ENCODE measurements around the gene KAT8. TPM values are rescaled to one million over a fixed set of nuclear protein-coding genes. Genes with fewer than 3 reads are reported as not detected.

The KAT8 gene
- total and polyA plus RNA-seq, 9 of the 15 experiments (the other 6 are each of a cell fraction or from before 2014, with no cell fraction given): 10.0 to 98.5 (median 76.4) TPM

- no peak for TF ChIP-seq HMGXB4 (CRISPR knock-in tag; IDR thresholded peaks at IDR 0.05)
- no peak for TF ChIP-seq EWSR1 (IDR thresholded peaks at IDR 0.05; ENCODE audit: borderline replicate concordance, low read depth, partially characterized antibody)
- 0 out of 4 replicates have a peak, but pooled peaks of 1 of the 2 experiments have one; percentile 14 for TF ChIP-seq MLLT1 (IDR thresholded peaks at IDR 0.05)
- TF ChIP-seq RBM22 (IDR thresholded peaks at IDR 0.05; ENCODE audit: low read depth, low read length, poor library complexity, severe bottlenecking): no peak
- TF ChIP-seq ZBTB8A (IDR thresholded peaks at IDR 0.05; ENCODE audit: partially characterized antibody): no peak
- no peak for TF ChIP-seq PTRF (tag; IDR thresholded peaks at IDR 0.05)
- TF ChIP-seq MAX (CRISPR knock-in tag; IDR thresholded peaks at IDR 0.05): peak; percentile 53
- TF ChIP-seq OTX1 (CRISPR knock-in tag; IDR thresholded peaks at IDR 0.05): peak; percentile 14; the same call in 1 of the 2 replicates
- TF ChIP-seq ATF1 (CRISPR knock-in tag; IDR thresholded peaks at IDR 0.05): peak; percentile 48; the same call in 1 of the 2 replicates
- peak; percentile 94 for TF ChIP-seq ATF1 (tag; IDR thresholded peaks at IDR 0.05)
- TF ChIP-seq HCFC1 (IDR thresholded peaks at IDR 0.05; ENCODE audit: low read depth, low read length): peak; percentile 91
- TF ChIP-seq KDM1A (IDR thresholded peaks at IDR 0.05): no peak
- no peak for TF ChIP-seq ZFP30 (CRISPR knock-in tag; IDR thresholded peaks at IDR 0.05; ENCODE audit: borderline replicate concordance)
- TF ChIP-seq ETV5 (CRISPR knock-in tag; IDR thresholded peaks at IDR 0.05; ENCODE audit: low read depth): peak; percentile 13; the same call in 1 of the 2 replicates
- no peak for TF ChIP-seq SMARCC2 (IDR thresholded peaks at IDR 0.05; ENCODE audit: low read depth)
- TF ChIP-seq TOE1 (IDR thresholded peaks at IDR 0.05; ENCODE audit: borderline replicate concordance): no peak
- TF ChIP-seq TOE1 (CRISPR knock-in tag; IDR thresholded peaks at IDR 0.05; ENCODE audit: borderline replicate concordance, low read depth): 0 out of 2 replicates have a peak, but pooled peaks have one; percentile 72
- no peak for TF ChIP-seq ZNF280B (CRISPR knock-in tag; IDR thresholded peaks at IDR 0.05)
- peak; percentile 27; the same call in 1 of the 2 replicates for TF ChIP-seq BCOR (IDR thresholded peaks at IDR 0.05)
- TF ChIP-seq NR1H2 (CRISPR knock-in tag; IDR thresholded peaks at IDR 0.05): no peak
- TF ChIP-seq EP400 (IDR thresholded peaks at IDR 0.05): peak; percentile 87
- peak; percentile 17; the same call in 1 of the 2 replicates for TF ChIP-seq ZBTB26 (CRISPR knock-in tag; IDR thresholded peaks at IDR 0.05)
Observed at GRCh38 chr16:31073970-31074813, 43.3 kb upstream of the KAT8 start, which contains the start of the genes ZNF646 and ZNF668 (continued).
